ENCODE data around the gene SEMA3D.

GRCh38 chr7:84975586-84976185, 211.2 kb downstream of the SEMA3D start:
- no peak for TF ChIP-seq CTCF (conservative IDR thresholded peaks at IDR 0.05; ENCODE audit: low read depth in 2 of 2)
- TF ChIP-seq REST (IDR thresholded peaks at IDR 0.05; ENCODE audit: unreplicated experiment) = no peak
- no peak for TF ChIP-seq EZH2phosphoT487 (IDR thresholded peaks at IDR 0.05; ENCODE audit: unreplicated experiment)
- TF ChIP-seq ZNF331 (CRISPR knock-in tag; IDR thresholded peaks at IDR 0.05; ENCODE audit: low read depth) = no peak
- no peak for TF ChIP-seq NANOG (IDR thresholded peaks at IDR 0.05; ENCODE audit: borderline replicate concordance)
- TF ChIP-seq POLR2AphosphoS5 (IDR thresholded peaks at IDR 0.05; ENCODE audit: low read depth) = no peak
- TF ChIP-seq EZH2 (IDR thresholded peaks at IDR 0.05; ENCODE audit: low read depth, unreplicated experiment) = no peak
- TF ChIP-seq JUNB (IDR thresholded peaks at IDR 0.05; ENCODE audit: unreplicated experiment) = no peak
- TF ChIP-seq ZNF462 (CRISPR knock-in tag; IDR thresholded peaks at IDR 0.05) = no peak
- no peak for TF ChIP-seq CREB1 (CRISPR knock-in tag; IDR thresholded peaks at IDR 0.05; ENCODE audit: low read depth)

All from GM23338 (cell line).